Amygdala (tissue), 56 donors: Measurements from ENCODE around the gene ZXDB.
"Not testable (repeated sequence)": the region's sequence is repeated elsewhere in the genome, so short reads cannot be mapped to it uniquely, and the experiment has no call there.

Experiments used
- DNase-seq, 56 donors: peaks; one replicate each; lab custom pipeline; 2025; lab: John Stamatoyannopoulos, UW

ZXDB gene

GRCh38 chrX:57591284-57592159 is at the start of gene ZXDB:
Gene ZXDB, plus strand, starts transcription at chrX:57592011. Its CDS starts 38 bp downstream, at chrX:57592049.
- DNase-seq, result peak in 10 of 56 donors; percentile 0 to 26 (median 8)

DNA sequence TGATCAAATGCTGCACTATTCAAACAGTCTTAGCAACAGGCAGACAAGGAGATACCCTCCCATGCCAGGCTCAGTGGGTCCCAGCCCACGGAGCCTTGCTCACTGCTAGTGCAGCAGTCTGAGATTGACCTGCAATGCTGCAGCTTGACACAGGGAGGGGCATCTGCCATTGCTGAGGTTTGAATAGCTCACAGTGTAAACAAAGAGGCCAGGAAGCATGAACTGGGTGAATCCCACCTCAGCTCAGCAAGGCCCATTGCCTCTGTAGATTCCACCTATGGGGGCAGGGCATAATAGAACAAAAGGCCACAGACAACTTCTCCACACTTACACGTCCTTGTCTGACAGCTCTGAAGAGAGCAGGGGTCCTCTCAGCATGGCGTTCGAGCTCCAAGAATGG is 26.6 kb upstream of the ZXDB start:
- DNase-seq, result no peak

- DNase-seq, result peak in 1 of 56 donors; percentile 0
Measured at GRCh38 chrX:57573754-57574153, 18.1 kb upstream of the ZXDB start.

- DNase-seq, result peak in 1 of 56 donors; percentile 2
Measured at GRCh38 chrX:57582948-57583347, 8.9 kb upstream of the ZXDB start.

- DNase-seq, result no peak
Measured at GRCh38 chrX:57583477-57583876, 8.3 kb upstream of the ZXDB start.

- no peak for DNase-seq
Measured at GRCh38 chrX:57586360-57586759, 5.5 kb upstream of the ZXDB start.

- no peak for DNase-seq
Measured at GRCh38 chrX:57587062-57587461, 4.7 kb upstream of the ZXDB start.

DNA sequence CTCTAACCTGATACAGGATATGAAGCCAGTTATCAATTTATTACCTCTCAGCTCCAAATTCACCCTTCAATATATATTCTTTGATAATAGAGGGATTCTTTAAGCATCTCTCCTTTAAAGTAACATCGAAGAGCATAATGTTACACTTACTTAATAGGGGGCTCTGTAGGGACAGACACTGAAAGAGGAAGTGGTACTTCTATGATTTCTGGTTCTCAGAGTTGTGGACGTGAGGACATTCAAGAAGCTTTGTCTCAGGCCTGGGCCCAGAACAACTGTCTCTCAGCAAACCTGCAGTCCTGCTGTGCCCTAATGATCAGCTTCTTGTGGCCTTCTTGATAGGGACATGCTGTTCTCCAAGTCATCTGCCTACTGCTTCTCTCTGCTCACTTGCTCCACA is 4.2 kb upstream of the ZXDB start:
- no peak for DNase-seq

GRCh38 chrX:57592160-57592893 is 516 bp downstream of the ZXDB start:
- DNase-seq, result peak in 28 of 56 donors; percentile 3 to 68 (median 28)

DNA sequence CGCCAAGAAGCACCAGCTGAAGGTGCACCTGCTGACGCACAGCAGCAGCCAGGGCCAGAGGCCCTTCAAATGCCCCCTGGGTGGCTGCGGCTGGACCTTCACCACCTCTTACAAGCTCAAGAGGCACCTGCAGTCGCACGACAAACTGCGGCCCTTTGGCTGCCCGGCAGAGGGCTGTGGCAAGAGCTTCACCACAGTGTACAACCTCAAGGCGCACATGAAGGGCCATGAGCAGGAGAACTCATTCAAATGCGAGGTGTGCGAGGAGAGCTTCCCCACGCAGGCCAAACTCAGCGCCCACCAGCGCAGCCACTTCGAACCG is 1.0 kb downstream of the ZXDB start:
- DNase-seq, result peak in 8 of 56 donors; percentile 6 to 51 (median 18)

GRCh38 chrX:57595381-57595811 is 3.6 kb downstream of the ZXDB start:
- no peak for DNase-seq

GRCh38 chrX:57596109-57596508 is 4.3 kb downstream of the ZXDB start:
- no peak for DNase-seq

GRCh38 chrX:57596516-57596915 is 4.7 kb downstream of the ZXDB start:
- DNase-seq, result no peak

DNA sequence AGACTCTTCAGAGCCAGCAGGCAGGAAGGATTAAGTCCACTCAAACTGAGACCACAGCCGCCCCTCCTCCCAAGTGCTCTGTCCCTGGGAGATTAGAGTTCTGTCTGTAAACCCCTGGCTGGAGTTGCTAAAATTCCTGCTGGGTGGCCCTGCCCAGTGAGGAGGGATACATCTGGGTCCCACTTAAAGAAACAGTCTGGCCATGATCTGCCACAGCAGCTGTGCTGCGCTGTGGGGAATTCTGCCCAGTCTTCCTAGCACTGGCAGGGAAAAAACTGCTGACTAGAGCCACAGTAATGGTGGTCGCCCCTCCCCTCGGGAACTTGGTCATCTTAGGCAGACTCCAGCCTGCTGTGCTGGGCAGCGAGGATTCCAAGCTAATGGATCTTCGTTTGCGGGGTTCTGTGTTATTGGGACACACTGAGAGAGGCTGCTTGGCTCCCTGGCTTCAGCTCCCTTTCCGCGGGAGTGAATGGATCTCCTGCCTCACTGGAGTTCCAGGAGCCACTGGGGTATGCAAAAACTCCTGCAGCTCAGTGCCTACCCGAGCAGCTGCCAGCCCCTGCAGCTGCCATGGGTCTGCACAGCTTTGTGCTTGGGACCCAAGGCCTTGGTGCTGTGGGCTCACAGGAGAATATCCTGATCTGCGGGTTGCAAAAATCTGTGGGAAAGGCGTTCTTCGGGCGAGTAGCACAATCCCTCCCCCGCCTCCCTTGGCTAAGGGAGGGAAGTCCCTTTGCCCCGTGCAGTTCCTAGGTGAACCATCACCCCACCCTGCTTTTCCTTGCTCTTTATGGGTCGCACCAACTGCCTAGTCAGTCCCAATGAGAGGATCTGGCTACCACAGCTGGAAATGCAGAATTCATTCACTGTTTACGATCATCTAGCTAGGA is 15.7 kb downstream of the ZXDB start:
- DNase-seq, result no peak

GRCh38 chrX:57613351-57613750 is 21.5 kb downstream of the ZXDB start:
- DNase-seq, result not testable (repeated sequence)

DNA sequence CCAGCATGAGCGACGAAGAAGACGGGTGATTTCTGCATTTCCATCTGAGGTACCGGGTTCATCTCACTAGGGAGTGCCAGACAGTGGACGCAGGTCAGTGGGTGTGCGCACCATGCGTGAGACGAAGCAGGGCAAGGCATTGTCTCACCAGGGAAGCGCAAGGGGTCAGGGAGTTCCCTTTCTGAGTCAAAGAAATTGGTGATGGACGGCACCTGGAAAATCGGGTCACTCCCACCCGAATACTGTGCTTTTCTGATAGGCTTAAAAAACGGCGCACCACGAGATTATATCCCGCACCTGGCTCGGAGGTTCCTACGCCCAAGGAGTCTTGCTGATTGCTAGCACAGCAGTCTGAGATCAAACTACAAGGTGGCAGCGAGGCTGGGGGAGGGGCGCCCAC is 37.6 kb downstream of the ZXDB start:
- not testable (repeated sequence) for DNase-seq

GRCh38 chrX:57640674-57641016 is 48.8 kb downstream of the ZXDB start:
- DNase-seq, result no peak

- DNase-seq, result no peak
Measured at GRCh38 chrX:57641338-57641737, 49.5 kb downstream of the ZXDB start.

- no peak for DNase-seq
Measured at GRCh38 chrX:57643698-57644097, 51.9 kb downstream of the ZXDB start.

- no peak for DNase-seq
Measured at GRCh38 chrX:57647020-57647419, 55.2 kb downstream of the ZXDB start.
